Activated gamma-delta T cell treated with anti-CD3 and anti-CD28 coated beads, Interleukin-2, amount 50 U/mL, for 16 hours (primary cell): ENCODE measurements around the gene UBE2V1.
"Not testable (repeated sequence)": the region's sequence is repeated elsewhere in the genome, so short reads cannot be mapped to it uniquely, and the experiment has no call there.

ENCODE experiments used
- DNase-seq: peaks from one replicate; pipeline ENCODE4 v3.0.0-alpha.2; 2020; ENCODE audit warnings: low read depth

Gene UBE2V1

DNA sequence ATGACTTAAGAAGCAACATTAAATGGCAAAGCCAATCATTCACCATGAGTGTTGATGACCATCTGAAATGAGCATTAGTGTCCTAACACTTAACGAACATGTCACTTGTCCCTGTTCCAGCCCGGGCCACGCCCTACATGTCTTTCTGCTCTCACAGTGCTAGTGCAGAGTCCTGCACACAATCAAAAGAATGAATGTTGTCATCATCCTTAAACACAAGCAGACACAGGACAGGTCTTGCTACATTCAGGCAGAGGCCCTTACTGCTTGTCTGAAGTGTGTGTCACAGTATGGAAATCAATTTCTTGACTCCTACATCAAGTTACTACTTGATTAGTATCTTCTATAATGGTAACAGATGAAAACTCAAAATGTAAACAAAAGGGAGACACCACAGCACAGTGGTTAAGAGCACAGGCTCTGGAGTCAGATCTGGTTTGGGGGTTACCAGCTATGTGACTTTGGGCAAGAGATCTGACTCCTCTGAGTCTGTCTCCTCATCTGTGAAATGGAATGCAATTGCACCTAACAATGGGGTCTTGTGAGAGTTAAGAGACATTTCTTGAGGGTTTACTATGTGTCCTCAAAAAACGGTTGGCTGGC is 17.4 kb downstream of the UBE2V1 start:
- no peak for DNase-seq

DNA sequence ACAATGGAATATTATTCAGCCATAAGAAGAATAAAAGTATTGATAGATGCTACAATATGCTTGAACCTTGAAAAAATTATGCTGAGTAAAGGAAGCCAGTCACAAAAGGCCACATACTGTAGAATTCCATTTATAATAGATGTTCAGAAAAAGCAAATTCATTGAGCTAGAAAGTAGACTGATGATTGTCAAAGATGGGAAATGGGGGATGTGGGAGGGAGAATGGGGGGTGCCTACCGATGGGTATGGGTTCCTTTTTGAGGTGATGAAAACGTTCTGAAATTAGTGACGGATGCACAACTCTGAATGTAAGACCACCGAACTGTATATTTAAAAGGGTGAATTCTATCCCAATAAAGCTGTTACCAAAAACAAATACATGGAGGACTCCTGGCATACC is 18.4 kb downstream of the UBE2V1 start:
- no peak for DNase-seq

DNA sequence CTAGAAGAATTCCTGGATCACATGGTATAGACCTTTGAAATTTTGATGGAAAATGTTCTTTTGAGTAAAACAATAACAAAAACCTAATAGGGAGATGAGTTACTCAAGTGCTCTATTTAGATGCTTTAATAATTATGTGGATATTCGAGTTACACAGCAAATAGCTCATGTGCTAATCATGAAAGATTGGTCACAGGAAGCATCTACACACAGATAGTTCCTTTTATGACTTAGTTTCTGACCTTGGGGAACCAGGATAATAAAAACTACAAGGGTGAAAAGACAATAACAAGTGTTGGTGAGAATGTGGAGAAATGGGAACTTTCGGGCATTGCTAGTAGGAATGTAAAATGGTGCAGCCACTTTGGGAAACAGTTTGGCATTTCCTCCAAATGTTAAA is 19.7 kb downstream of the UBE2V1 start:
- no peak for DNase-seq

DNA sequence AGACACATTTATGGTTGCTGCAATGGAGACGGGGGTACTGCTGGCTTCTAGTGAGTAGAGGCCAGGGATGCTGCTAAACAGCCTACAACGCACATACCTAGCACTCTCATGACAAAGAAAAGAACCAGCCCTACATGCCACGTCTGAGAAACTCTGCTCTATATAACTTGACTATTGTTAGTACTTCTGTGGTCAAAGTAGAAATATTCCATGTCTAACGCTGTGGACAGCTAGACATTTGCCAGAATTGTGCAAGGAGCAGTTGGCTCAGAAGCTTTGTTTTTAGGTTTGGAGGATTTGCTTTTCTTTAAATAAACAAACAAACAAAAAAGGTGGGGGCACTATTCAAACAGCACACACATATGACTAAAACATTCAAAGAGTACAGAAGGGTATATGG is 20.5 kb downstream of the UBE2V1 start:
- no peak for DNase-seq

DNA sequence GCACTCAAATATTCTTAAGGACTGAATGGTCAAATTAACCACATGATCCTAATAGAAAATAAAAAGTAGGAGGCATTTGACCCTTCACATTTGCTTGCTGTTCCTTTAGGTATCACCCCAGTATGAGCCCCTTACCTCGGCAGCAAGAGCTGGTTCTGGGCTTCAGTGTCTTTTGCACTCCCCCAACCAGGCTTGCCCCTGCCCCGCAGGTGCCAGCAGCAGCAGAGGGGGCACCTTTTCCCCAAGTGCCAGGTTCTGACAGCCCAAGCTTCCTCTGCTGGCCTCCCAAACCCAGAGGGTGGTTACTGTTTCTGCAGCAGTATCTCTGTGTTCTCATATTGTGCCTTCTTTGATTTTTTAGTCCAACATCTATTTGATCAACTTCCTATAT is 23.2 kb downstream of the UBE2V1 start:
- no peak for DNase-seq

DNA sequence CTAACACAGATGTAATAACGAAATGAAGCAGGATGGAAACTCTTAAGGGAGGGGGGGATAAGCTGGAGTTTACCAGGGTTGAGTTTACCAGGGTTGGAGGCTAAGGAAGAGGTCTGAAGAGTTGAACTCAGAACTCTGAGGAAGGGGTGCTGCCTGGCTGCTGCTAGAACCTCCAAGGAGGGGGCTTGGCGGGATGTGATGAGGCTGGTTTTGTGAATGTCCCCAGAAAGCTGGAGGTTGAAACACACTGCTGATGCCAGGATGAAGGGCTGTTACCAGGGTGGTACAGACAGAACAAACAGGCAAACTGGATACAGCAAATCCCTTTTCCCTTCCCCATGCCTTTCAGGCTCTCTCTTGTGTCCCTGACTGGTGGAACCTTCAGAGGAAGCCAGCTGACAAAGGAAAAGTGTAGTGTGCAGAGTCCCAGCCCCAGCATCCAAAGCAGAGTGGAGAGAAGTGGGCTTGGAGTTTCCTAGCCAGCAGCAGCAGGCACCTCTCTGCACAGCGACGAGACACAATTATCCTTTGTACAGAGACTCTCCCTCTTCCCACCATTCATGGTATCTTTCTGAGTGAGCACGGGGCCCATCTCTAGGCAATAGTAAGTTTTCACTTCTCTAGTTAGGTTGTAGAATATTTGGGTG is 23.7 kb downstream of the UBE2V1 start:
- no peak for DNase-seq

DNA sequence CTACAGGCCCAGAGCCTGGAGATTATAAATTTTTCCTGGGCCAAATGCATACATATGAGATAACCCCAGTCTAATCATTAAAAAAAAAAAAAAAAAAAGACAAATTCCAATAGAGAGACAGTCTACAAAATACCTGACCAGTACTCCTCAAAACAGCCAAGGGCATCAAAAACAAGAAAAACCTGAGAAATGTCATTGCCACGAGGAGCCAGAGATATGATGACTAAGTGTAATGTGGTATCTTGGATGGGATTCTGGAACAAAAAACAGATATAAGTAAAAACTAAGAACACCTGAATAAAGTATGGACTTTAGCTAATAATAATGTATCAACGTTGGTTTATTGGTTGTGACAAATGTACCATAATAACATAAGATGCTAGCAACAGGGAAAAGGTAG is 24.9 kb downstream of the UBE2V1 start:
- no peak for DNase-seq

DNA sequence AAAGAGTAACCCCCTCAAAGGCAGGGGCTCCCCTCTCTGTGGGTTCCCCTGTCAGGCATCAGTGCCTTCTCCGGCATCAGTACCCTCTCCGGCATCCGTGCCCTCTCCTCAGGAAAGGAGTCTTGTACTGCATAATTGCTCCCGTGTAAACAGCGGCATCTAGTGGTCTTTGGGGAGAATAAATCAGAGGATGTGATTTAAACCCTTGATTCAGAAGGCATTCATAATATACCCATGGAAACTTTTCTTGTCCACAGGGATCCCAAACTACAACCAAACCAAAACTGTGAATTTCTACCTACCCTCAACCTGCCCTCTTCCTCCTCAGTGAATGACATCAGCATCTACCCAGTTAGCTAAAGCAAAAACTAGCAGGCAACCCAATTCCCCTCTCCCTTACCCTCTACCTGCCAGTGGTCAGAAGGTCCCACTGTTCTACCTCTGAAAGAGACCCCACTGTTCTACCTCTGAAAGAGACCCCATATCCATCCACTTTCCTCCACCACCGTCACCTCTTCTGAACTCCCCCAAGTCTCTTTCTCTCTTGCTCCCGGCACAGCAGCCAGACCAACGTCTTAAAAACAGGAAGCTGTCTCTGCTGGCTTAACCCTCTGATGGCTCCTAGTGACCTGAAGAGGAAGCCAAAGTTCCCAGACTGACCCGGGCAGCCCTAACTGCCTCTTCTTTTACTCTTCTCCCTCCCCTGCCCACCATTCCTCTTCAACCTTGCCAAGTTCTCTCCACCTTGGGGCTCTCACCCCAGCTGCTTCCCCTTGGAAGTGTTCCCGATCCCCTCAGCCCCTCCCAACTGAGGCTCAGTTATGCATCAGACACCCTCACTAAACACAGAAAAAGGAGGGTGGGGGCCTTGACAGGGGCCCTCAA is 27.2 kb downstream of the UBE2V1 start:
- DNase-seq = no peak

DNA sequence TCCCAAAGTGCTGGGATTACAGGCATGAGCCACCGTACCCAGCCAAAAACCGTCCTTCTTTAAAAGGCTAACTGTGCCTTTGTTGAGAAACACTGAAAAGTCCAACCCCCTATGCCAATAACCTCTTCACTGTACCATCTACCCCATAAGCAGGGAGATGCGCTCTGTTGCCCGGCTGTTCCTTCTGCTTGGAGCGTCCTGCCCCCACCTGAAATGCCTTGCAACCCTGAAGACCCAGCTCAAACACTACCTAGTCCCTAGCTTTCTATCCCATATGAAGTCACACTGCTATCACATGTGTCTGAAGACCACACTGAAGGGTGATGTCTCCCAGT is 27.8 kb downstream of the UBE2V1 start:
- DNase-seq = no peak

DNA sequence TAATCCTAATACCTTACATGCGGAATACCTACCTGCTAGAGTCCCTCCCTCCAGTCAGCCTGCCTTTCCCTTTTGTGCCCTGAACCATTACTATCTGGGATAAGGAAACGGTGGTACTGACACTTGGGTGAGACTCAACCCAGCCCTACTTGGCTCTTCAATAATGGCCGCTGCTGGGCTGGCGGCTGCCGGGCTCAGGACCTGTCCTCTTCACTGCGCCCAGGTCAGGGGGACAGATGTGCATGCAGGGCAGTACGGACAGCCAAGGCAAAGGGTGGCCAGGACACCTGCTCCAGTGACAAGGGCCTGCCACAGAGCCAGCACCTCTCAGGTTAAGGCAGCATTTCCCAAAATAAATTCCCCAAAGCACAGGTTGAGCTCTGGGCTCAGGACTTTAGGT is 29.9 kb downstream of the UBE2V1 start:
- no peak for DNase-seq

DNA sequence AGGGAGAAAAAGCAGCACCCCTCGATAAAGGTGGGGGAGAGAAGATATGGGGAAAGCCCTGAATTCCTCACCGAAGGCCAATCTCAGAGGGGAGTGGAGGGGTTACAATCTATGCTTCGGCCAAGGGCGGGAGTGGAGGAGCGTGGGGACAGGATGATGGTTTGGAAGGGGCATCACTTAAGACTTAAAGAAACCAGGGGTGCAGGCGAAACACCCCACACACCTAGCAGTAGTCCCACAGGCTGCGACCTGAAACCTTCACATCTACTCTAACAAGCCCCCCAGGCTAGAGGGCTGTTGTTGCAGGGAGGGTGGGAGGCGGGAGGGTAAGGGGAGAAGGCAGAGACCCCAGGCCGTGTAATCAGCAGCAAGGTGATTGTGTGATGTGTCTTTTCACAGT is 30.9 kb downstream of the UBE2V1 start:
- not testable (repeated sequence) for DNase-seq

DNA sequence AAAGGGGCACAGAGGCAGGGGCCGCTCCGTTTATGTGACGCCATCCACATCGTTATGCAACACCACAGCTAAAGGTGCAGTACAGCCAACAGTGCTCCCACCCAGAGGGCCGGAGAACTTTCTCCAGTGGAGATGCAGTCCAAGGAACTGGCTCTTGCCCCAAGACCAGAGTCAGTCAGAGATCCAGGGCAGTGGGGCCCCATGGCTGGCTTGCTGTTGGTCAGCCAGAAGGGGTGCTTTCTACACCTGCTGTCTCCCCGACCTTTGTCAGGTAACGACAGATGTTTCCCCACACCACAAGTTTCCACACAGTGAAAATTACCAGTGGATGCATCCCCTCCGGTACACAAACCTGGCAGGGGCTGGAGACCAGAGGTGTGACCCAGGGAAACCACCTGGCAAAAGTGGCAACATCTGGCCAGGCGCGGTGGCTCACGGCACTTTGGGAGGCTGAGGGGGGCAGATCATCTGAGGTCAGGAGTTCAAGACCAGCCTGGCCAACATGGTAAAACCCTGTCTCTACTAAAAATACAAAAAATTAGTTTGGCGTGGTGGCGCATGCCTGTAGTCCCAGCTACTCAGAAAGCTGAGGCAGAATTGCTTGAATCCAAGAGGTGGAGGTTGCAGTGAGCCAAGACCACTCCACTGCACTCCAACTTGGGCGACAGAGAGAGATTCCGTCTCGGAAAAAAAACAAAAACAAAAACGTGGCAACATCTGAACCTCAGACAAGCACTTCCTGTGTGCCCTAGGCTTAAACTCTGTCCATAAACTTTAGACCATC is 34.9 kb downstream of the UBE2V1 start:
- DNase-seq = no peak

DNA sequence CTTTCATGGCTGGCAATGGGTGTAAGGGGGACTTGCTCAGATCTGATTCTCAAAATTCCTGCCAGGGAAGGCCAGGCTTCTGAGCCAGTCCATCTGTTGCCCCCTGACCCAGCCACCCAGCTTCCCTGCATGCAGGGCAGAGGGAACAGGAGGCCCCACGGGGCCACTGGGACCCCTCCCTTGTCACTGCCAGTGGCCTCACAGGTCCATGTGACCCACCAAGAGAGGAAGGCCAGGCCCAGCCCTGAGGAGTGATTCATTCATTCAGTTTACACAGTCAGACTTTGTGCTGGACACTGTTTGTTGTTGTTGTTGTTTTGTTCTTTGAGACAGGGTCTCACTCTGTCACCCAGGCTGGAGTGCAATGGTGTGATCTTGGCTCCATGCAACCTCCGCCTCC is 39.5 kb downstream of the UBE2V1 start:
- DNase-seq = no peak

DNA sequence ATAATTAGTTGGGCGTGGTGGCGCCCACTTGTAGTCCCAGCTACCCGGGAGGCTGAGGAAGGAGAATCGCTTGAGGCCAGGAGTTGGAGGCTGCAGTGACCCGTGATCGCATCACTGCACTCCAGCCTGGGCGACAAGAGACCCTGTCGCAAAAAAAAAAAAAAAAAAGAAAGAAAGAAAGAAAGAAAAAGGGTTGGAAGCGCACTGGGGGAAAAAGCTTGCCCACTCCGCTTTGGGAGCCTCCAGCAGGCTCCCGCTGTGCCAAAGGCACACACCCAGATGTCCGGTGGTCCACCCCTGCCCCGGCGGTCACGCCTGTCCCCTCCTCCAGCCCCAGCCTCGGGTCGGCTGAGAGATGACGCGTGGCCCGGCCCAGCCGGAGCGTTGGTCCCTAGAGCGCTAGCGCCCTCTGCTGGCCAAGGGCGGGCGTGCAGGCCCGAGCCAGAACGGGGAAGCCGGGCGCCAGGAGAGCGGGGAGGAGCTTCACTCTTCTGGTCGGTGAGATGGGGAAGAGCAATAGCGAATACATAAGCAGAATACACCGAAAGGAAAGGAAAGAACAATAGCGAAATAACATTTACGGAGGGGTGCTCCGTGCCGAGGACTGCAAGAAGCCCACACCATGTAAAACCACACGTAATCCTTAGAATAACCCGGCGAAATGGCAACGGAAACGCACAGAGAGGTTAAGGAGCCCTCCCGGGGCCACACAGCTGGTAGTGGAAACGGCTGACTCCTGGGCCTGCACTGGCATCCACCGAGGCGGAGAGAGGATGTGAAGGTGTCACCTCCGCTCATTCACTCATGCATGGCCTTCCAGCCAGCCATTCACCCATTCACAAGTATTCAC is 41.7 kb downstream of the UBE2V1 start:
- peak; percentile 89 for DNase-seq

DNA sequence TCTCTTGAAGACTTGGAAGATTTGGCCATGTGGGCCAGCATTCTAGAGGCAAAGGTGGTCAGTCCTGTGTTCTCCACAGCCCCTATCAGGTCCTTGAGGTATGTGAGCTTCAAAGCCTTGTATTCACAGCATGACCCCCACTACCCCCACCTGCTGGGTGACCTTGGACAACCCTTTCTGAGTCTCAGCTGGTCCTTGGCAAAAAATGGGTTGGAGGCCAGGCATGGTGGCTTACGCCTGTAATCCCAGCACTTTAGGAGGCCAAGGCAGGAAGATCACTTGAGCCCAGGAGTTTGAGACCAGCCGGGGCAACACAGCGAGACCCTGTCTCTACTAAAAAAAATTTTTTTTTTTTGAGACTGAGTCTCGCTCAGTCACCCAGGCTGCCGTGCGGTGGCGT is 42.6 kb downstream of the UBE2V1 start:
- DNase-seq = no peak

DNA sequence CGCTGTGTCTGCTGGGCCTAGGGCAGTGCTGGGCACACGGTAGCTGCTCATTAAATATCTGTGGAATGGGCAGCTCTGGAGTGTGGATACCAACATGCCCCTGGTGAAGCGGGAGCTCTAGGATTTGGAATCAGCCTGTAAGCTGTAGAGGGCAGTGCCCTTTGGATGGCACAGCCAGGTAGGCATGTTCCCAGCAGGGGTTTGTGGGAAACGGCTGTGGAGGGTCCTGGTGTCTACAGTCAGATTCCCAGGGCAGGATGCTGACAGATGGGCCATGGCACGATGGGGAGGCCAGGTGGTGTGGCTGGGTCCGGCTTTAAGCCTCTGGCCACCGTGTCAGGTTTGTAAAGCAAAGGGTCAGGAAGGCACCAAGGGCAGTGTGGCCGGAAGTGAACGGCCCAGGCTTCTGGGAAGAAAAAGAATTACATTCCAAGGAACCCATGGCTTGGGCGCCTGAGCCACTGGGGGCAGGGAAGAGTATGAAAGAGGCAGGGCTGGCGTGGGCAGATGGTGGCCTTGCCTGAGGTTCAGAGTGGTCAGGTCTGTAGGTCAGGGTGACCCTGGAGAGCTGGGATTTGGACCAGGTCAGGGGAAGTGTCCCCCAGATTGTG is 44.8 kb downstream of the UBE2V1 start:
- DNase-seq = no peak

DNA sequence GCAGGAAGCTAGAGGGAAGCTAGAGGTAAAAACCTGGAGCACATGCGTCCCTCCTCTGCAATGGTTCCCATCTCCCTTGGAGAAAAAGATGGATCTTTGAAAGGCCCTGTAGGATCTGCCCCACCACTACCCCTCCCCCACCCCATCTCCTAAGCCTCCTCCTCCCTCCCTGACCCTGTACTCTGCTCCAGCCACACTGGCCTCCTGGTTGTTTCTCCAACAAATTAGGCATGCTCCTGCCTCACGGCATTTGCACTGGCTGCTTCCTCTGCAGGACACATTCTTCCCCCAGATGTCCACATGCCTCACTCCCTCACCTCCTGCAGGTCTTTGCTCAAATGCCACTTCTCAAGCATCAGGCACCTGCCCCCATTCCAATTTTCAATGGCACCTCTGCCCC is 45.5 kb downstream of the UBE2V1 start:
- DNase-seq = no peak

DNA sequence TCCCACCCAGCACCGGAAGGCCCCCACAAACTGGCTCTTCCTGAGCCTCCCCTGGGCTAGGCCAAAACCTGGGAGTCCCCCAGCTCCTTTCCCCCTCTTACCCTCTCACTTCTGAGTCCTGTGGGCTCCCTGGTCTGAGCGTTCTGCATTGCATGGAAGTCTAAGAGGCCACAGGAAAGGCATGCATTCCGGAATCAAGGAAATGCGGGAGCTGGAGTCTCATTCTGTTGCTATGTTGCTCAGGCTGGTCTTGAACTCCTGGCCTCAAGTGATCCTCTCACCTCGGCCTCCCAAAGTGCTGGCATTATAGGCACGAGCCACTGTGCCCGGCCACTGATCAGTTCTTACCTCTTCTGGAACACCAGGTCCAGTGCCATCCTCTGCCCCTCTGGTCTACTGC is 45.9 kb downstream of the UBE2V1 start:
- DNase-seq = no peak

DNA sequence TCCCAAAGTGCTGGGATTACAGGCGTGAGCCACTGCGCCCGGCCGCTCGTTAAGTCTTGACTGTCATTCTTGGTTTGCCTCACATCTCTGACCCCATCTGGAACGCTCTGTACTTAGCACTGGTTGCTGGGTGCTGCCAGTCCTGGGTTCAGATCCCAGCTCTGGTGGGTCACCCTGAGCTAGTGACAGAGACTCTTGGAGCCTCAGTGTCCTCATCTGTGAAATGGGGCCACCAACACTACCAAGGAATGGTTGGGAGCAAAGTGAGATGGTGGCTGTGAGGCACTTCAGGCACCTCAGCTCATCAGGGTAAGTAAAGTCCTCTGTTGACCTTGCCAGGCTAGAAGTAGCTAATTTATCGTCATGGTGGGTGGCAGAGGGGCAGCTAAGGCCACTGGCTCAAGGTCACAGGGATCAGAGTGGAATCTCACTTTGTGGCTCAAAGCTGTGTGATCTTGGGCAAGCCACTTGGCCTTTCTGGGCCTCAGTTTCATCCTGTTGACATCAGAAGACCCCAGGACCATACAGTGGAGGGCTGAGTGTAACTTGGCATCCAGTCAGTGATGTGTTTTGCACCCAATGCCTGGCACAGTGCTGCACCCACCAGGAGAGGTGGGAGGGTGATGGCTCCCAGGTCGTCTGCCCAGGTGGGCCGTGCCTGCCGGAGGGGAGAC is 46.7 kb downstream of the UBE2V1 start:
- no peak for DNase-seq

DNA sequence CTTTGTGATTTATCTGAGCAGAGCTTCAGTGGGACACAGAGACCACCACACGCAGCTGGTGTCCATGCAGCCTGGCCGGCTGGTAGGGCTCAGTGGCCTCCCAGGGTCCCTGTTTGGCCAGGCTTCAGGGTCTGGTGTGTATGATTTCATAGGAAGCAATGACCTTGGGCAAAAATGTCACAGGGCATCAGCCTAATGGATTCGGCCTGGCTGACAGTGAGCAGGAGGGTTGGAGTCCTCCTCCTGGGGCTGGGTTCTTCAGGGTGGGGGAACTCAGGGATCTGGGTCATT is 47.7 kb downstream of the UBE2V1 start:
- DNase-seq = no peak

DNA sequence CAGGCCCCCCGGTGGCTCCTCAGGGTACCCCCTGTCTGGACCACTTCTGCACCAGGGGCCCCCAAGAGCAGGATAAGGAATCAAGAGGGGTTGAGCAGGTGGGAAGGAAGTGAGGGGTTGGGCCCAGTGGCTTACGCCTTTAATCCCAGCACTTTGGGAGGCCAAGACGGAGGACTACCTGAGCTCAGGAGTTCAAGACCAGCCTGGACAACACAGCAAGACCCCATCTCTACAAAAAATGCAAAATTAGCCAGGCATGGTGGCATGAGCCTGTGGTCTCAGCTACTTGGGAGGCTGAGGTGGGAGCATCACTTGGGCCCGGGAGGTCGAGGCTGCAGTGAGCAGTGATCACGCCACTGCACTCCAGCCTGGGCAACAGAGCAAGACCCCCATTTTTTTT is 49.2 kb downstream of the UBE2V1 start:
- not testable (repeated sequence) for DNase-seq
